K562 (cell line): ENCODE measurements around the gene GNL3. TPM values are rescaled to one million over a fixed set of nuclear protein-coding genes. Genes with fewer than 3 reads are reported as not detected.

Source experiments
- BHLHE40 ChIP-seq: IDR thresholded peaks from 2 replicates; pipeline ENCODE4 v1.6.1; 2011; ENCODE audit warnings: low read length, improper control_type of control experiment
- CBX3 ChIP-seq, 2 experiments: IDR thresholded peaks; 1 replicate in 1 of 2; 2 replicates in 1 of 2; pipeline ENCODE4 v1.6.1; 2012; ENCODE audit warnings: inconsistent platforms in 2 of 2, low read length in 2 of 2, borderline replicate concordance in 1 of 2, control low read depth in 1 of 2
- CREB1 ChIP-seq, 2 experiments: sonication (generic) in 1 of 2; formaldehyde crosslinking in 1 of 2; IDR thresholded peaks; 2 replicates each; pipeline versions ENCODE4 v1.6.1 to v1.8.0; 2012 to 2022; ENCODE audit warnings: inconsistent platforms in 1 of 2, mild to moderate bottlenecking in 1 of 2, missing genetic modification reagents in 1 of 2, moderate library complexity in 1 of 2
- GTF3C2 ChIP-seq: IDR thresholded peaks from 3 replicates; pipeline ENCODE4 v1.6.1; 2011; ENCODE audit warnings: borderline replicate concordance, mild to moderate bottlenecking, moderate library complexity; ENCODE audit not compliant: insufficient read length; ENCODE audit errors: extremely low read depth
- HOXB6 ChIP-seq: fragments of 250-450 bp; sonication (Bioruptor Pico); IDR thresholded peaks from 2 replicates; pipeline ENCODE4 v1.5.1; 2022; ENCODE audit warnings: mild to moderate bottlenecking, borderline replicate concordance
- KAT7 ChIP-seq: sonication (generic); formaldehyde crosslinking; IDR thresholded peaks from 2 replicates; pipeline ENCODE4 v1.8.0; 2022; ENCODE audit warnings: missing genetic modification reagents, mild to moderate bottlenecking, borderline replicate concordance
- MAFG ChIP-seq: fragments of 450-650 bp; conservative IDR thresholded peaks from 2 replicates; pipeline ENCODE4 v1.6.1; 2016; ENCODE audit warnings: missing genetic modification characterization, missing compliant biosample characterization
- MGA ChIP-seq: fragments of 450-650 bp; IDR thresholded peaks from 2 replicates; pipeline ENCODE4 v1.6.1; 2016; ENCODE audit warnings: mild to moderate bottlenecking, moderate library complexity
- NEUROD1 ChIP-seq: fragments of 150-350 bp; IDR thresholded peaks from 2 replicates; pipeline ENCODE4 v1.6.1; 2014; ENCODE audit warnings: borderline replicate concordance, low read length, low read depth; ENCODE audit not compliant: partially characterized antibody
- POLR2H ChIP-seq: IDR thresholded peaks from 2 replicates; pipeline ENCODE4 v1.6.1; 2016; ENCODE audit warnings: missing genetic modification characterization, low read depth, mild to moderate bottlenecking, control low read depth, missing compliant biosample characterization, moderate library complexity
- ZFP36 ChIP-seq: fragments of 150-350 bp; IDR thresholded peaks from 2 replicates; pipeline ENCODE4 v1.6.1; 2018; ENCODE audit warnings: low read length, low read depth; ENCODE audit not compliant: partially characterized antibody
- polyA plus RNA-seq, 8 experiments: library from polyadenylated mRNA; depleted of rRNA in 4 of 8; stranded (reverse) in 5 of 8; unstranded in 3 of 8; fragments of >200 nt; fragmentation: Nextera tagmentation in 2 of 8; fragmentation: Illumina TruSeq in 1 of 8; extraction: Ambion mirVana in 2 of 8; extraction: Trizol in 1 of 8; gene quantifications; 2 replicates each; pipeline versions ENCODE4 v1.2.1 to v1.2.3, GENCODE V29; 2011 to 2014; ENCODE audit warnings: inconsistent platforms in 1 of 8, missing spikeins in 1 of 8
- total RNA-seq, 7 experiments: library from RNA; depleted of rRNA in 6 of 7; stranded (reverse); fragments of >200 nt in 6 of 7; fragmentation: Illumina TruSeq in 2 of 7; extraction: Trizol in 2 of 7; gene quantifications; 2 replicates each; pipeline versions ENCODE4 v1.2.1 to v1.2.3, GENCODE V29; 2011 to 2021; ENCODE audit warnings: low replicate concordance in 1 of 7

Gene GNL3
- total and polyA plus RNA-seq, 9 of the 15 experiments (the other 6 are each of a cell fraction or from before 2014, with no cell fraction given), result 132 to 313 (median 220) TPM

DNA sequence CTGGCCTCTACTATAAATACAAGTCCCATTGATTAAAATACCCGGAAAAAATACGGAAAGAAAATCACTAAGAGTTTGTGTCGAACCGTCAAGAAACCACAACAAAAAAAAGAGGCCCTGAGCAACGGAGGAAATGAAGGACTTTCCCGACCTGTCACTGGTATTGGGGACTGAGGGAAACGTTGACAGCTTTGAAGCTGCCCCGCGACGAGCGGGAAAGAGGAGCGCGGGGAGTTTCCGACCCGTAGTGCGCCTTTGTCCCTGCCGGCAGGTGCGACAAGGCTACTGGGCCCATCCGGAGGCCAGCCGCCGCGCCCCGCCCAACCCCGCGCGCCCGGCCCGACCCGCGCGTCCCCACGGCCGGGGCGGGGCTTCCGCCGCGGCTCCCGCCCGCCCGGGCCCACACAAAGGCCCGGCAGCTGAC lies 535 bp upstream of the GNL3 start (continued):
- TF ChIP-seq MGA, result peak; percentile 2; the same call in 1 of the 2 replicates
- TF ChIP-seq CREB1 (IDR thresholded peaks at IDR 0.05), result no peak
- TF ChIP-seq CREB1 (CRISPR knock-in tag; IDR thresholded peaks at IDR 0.05), result no peak
- 0 out of 2 replicates have a peak, but pooled peaks have one; percentile 8 for TF ChIP-seq BHLHE40
- peak; percentile 58 for TF ChIP-seq POLR2H (tag)
- no peak for TF ChIP-seq GTF3C2
- no peak for TF ChIP-seq MAFG (tag)
- TF ChIP-seq HOXB6, result no peak
- TF ChIP-seq ZFP36, result no peak
- peak in 1 of 2 experiments; percentile 49; a peak in 1 of 3 replicates for TF ChIP-seq CBX3 (IDR thresholded peaks at IDR 0.05; ENCODE audit: borderline replicate concordance in 1 of 2, low read length in 2 of 2)
- TF ChIP-seq KAT7, result 0 out of 2 replicates have a peak, but pooled peaks have one; percentile 10
- TF ChIP-seq NEUROD1, result no peak
